ENCODE data around the gene HEY2.
"Not testable (repeated sequence)": the region's sequence is repeated elsewhere in the genome, so short reads cannot be mapped to it uniquely, and the experiment has no call there.

Gene HEY2

DNA sequence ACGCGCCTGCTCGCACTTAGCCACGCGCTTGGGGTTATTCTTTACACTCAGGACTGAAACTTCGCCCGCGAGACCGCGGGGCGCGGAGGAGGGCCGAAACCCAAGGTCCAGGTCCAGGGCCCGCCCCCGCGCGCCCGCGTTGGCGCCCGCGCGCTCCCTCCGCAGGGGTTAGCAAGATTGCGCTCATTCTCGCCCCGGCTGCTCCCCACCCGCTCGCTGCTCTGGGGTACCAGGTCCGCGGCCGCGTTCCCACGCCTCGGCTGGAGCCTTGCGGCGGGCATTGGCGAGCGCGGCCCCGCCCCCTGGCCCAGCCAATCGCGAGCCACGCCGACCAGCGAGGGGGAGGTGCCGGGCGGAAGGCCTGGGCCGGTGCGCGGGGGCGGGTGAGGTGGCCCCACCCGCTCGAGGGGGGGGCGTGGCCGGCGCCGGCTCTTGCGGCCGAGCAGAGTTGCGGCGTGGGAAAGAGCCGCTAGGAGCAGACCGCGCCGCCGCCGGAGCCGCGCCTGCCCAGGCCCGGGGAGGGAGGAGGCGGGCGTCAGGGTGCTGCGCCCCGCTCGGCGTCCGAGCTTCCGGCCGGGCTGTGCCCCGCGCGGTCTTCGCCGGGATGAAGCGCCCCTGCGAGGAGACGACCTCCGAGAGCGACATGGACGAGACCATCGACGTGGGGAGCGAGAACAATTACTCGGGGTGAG is at the start of gene HEY2:
Gene HEY2 (plus strand): TSS at position 460 of the 692 bp plus-strand sequence. CDS start 145 bp downstream, at position 605.
- DNase-seq = no peak

DNA sequence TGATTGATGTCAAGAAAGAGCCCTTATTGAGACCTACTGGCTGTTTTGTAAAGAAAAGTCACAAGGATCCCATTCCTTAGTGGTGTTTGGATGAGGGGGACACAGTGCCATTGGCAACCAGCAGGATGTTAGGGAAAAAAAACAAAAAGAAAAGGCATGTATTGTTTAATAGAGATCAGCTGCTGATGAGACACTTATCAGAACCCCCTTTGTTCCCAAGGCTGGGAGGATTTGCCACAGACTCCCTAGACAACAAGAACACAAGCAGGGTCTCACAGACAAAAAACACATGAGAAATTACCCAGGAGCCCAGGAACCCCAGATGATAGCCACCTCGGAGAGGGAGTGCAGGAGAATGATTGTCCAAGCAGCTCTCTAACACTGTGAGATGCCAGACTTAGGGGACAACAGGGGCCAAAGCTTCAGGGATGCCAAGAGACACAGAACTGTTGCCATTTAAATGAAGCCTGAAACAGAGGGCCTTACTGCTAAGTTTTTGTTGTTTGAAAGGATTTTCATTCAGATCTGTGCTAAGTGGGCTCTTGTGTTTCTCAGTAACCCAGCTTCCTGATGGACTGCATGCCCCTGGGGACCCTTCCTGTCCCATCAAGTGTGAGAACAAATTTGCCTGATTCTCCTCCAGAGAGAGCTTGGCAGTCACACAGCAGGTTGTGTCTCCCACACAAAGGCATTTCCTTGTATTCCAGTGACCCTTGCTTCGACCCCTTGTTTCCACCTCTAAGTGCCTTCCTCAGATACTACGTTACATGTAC is 48.7 kb upstream of the HEY2 start:
- DNase-seq = no peak

DNA sequence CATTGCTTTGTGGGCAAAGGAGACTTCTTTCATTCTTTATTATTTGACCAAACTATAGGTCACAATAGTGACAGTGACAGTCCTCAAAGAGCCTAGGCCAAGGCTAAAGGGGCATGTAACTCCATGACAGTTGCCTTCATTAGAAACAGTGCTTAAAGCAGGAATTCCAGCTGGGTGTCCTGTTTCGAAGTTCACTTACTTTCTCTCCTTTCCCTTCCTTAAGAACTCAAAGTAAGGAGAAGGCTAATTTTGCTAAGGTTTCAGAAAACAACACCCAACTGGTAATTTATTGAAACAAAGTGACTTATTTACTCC is 48.1 kb upstream of the HEY2 start:
- no peak for DNase-seq

DNA sequence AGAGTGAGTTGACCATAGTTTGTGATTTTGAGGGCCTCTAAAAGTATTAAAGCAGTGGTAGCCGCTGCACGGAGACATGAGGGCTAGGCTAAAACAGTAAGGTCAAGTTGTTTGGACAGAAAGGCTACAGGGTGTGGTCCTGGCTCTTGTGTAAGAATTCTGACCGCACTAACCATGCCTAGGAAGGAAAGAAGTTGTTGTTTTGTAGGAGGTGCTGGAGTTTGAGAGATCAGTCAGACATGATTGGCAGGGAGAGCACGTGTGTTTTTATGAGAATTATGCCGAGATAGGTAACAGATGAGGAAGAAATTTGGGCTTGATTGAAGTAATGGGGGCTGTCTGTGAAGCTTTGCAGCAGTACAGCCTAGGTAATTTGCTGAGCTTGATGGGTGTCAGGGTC is 45.5 kb upstream of the HEY2 start:
- not testable (repeated sequence) for DNase-seq

DNA sequence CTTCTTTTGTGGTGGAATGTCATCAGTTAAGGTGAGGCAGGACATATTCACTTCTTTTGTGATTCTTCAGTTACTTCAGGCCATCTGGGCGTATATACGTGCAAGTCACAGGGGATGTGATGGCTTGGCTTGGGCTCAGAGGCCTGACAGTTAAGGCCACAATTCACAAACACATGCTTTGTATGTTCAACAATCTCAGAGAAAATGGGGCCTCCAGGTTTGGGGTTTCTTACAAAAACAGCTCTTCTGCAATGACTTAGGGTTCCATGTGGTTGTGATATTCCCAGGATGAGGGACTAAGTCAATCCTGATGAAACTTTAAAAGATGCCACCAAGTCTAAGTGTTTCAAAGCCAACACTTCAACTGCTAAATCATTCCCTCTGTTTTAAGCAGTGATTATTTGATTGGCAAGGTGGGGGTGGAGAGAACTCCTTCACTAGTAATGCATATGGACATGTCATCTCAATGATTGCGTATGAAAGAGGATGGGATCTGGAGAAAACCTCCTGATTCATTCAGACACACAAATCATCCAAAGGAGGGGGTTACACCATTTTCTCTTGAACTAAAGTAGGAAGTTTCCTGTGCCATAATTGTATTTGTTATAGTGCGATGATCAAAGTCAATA is 41.7 kb upstream of the HEY2 start:
- DNase-seq = no peak

DNA sequence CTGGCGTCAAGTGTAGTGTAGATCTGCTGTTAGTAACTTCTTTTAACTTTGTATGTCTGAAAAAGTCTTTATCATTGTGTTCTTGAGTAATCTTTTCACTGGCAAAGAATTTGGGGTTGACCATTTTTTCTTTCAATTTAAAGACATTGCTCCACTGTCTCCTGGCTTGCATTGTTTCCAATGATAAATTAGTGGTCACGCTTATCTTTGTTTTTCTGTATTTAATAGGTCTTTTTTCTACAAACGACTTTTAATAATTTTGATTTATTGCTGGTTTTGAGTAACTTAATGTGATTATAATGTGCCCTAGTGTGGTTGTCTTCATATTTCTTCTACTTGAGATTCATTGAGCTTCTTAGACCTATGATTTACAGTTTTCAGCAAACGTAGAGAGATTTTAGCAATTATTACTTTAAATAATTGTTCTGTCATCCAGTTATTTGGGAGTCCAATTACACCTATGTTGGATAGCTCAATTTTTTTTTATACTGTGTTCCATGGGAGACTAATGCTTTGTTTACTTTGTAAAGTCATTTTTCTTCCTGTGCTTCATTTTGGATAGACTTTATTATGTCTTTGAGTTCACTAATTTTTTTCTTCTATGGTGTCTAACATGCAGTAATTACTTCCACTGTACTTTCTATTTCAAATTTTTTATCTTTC is 38.3 kb upstream of the HEY2 start:
- no peak for DNase-seq

DNA sequence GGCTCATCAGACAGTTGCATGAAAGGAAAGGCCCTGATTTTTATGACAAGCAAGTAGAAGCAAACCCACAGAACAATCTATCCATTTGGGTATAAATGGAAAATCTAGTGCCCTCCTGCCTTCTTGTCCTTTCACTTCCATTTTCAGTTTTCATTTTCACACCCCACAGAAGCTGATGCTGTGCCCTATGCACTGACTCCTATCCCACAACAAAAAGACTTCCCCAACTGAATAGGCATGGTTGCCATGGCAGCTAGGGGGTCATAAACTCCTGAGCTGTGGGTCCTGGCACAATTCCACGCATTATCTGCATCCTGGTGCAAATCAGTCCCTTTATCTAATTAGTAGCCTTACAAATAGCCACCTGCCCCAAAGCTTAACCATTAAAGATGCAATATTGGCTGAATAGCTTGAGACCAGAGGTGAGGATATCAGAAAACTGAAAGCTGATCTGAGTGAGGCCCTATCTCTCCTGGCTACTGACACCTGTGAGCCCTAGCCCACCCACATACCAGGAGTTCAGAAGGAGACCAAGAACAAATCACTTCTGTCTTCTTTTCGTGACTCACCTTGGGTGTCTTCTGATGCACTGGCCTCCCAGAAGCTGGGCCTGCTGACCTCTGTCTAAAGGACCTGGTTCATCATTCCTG is 34.9 kb upstream of the HEY2 start:
- no peak for DNase-seq

DNA sequence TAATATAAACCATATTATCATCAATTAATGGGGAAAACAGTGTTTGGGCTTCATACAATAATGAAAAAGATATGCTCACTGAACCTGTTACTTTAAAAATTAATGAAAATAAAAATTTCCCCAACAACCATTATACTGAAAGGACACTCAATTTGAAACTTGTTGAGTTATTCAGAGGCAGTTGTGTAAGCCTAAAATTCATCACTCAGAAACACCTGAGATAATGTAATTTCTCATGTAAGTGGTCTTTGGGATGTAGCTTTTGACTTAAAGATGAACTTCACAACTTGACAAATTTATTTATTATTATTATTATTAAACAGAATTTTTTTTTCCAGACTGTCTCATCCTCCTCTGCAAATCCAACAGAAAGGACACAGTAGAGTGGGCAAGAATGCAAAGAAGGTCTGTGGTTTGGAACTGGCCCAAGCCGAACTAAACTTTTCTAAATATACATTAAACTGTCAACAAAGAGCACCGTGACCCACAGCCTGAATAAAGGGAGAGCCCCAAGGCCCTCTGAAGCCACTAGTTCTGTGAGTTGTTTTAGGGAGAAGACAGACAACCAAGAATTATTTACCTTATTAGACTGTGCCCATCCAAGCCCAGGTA is 32.2 kb upstream of the HEY2 start:
- no peak for DNase-seq

DNA sequence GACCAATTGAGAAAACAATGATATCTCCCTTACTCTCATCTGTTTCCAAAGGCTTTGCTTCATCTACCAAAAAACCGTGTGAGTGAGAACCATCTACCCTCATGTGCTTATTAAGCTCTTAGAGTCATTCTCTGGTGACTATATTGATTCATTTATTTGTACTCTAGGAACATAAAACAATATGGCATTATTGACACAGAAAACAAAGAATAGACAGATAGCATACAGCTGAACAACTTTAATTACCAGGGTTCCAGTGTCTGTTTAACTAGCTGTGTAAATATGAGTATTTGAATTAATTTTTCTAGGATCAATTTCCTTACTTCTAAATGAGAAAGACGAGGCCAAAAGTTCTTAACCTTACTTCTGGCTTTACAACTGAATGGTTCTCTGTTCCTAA is 31.3 kb upstream of the HEY2 start:
- DNase-seq = peak; percentile 6

DNA sequence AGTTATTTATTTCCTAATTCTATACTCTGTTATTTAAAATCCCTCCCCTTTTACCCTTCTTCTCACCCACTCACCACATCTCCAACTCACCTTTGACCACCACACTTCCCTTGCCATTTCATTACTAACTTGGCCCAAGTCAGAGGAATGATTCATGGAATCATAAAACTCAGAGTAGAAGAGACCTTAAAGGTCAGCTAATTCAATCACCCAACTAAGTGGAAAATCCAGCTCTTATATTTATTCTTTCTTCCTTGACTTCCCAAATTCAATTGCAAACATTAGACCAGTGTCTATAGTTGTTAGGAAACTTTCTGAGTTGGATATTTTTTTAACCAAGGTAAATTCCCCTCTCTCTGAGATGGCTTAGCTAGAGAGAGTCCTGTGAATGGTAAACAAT is 26.5 kb upstream of the HEY2 start:
- no peak for DNase-seq

DNA sequence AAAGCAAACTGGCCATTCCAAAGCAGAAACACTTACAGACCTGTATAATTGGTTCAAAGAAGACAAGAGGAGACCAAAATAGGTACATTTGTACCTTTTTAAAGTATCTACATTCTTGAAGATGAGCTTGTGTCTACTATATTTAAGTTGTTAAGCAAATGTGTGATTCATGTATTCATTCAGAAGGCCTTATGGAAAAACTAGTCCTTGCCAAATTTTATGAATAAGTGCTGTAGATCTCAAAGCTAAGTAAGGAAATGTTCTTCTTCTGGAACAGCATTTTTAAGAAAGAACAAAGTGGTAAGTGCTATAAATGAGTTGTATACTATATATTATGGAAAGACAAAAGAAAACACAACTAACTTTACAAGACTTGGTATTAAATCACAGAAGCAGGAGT is 22.2 kb upstream of the HEY2 start:
- no peak for DNase-seq

DNA sequence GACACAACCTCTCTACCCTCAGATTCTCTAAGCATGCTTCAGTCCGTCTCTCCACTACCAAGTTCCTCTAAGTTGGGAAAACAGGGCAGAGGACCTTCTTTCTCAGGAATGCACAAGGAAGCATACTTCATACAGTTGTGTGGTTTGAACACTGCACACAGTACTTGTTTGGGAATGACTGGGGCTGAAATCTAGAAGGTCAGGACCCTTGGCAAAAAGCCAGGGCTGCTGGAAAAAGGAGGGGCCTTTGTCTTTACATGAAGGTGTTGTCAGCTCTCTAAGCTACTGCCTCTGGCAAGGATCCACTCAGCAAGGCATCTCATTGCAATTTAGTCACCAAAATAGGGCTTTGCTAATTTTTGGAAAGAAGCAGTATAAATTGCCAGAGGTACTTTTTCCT is 20.7 kb upstream of the HEY2 start:
- no peak for DNase-seq

DNA sequence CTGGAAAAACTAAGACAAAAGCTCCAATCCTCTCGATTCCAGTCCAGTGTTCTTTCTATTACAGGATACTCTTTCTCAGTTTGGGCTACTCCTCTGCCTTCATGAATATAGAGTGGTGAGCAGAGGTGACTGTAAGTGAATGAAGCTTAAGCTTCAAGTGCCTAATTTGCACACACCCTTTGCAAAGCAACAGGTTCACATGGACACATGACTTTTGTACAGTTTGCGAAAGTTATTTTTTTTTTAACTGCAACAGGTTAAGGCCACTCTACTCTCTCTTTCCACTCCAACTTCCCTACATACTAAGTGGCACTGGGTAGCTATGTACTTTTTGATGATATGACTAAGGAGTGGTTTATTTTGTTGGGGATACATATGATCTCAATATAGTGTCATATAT is 19.4 kb upstream of the HEY2 start:
- DNase-seq = no peak

DNA sequence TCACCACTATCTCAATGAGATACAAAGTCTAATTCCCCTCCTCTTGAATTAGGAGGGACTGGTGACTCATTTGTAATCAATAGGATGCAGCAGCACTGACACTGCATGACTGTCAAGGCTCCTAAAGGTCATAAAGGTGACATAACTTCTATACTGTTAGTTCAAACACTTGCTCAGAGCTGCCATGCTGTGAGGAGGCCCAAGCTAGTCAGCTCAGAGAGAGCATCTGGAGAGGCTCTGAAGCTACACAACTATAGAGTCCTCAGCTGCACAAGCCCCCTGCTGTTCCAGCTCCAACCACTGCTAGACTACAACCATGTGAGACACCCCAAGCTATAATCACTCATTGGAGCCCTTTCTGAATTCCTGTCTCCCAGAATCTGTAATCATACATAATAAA is 17.0 kb upstream of the HEY2 start:
- no peak for DNase-seq

DNA sequence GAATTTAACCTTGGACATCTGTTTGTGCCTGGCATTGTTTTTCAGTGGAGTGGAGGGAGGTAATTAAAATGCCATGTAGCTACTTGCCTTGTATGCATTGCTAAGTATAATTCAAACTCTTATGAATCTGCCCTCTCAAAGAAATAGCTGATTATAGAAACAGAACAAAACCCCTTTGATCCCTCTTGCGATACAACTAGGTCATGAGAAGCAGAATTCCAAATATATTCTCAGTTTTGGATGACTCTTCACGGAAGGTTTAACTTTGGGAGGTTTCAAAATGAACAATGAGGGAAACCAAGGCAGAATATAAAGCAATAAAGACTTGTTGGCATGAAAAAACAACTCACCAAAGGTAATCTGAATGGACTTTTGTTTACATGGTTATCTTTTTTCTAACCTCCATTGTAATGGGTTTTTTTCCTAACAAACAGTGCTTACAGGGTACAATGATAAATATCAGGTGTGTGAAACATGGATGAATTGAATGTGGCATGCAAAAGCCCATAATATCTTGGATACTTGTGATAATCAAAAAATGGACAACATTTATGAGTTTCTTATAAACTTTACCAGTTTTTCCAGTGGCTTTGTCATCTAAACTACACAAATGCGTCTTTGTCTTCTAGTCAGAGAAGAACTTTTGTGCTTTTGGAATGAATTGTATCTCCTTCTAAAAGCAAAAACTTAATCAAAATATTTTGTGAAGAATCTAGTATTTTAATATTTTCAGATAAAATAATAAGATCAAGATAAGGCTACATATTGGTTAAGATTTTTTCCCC is 15.7 kb upstream of the HEY2 start:
- no peak for DNase-seq

DNA sequence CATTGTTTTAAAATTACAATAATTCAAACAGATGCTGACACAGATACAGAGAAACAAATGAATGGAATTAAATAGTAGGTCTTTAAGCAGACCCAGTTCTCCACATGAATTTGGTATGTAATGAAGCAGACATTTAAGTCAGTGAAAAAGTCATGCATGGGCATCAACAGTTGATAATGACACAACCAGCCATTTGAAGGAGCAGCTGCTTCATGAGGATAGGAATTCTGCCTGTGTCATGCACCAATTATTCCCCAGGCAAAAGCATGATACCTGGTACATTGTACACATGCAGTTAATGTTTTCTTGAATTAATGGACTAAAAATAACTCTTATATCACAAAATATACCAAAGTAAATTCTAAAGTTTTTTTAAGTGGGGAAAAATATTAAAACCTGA is 11.2 kb upstream of the HEY2 start:
- DNase-seq = no peak

DNA sequence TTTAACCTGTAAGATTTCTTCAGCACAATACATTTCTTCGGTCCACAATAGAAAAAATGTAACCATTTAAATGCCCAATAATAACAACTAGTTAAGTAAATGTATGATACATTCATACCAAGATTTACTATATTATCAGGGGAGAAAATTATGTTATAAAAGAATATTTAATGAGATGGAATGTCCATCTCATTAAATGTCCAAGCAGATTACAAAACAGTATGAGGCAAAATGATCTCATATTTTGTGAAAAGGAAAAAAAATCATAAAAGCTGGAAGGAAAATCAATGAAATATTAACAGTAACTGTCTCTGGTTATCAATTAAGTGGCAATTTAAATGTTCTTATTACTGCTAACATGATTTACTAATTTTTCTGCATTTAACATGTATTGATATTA is 10.1 kb upstream of the HEY2 start:
- no peak for DNase-seq

DNA sequence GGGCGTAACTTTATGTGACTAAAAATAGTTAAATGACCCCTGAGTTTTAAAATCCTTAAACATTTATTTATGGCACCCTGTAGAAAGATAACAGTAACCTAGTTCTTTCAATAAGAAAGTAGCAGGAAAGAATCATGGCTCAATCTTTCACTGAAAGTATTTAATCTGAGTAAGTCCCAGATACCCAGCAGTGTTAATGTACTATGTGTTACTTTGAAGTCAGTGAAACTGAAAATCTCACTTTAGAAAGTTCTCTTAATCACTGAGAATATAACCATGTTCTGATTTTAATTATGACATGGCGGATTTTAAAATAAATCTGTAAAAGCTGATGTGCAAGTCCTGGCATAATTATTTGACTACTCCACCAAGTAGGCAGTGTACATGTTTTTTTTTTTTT is 8.1 kb upstream of the HEY2 start:
- no peak for DNase-seq

DNA sequence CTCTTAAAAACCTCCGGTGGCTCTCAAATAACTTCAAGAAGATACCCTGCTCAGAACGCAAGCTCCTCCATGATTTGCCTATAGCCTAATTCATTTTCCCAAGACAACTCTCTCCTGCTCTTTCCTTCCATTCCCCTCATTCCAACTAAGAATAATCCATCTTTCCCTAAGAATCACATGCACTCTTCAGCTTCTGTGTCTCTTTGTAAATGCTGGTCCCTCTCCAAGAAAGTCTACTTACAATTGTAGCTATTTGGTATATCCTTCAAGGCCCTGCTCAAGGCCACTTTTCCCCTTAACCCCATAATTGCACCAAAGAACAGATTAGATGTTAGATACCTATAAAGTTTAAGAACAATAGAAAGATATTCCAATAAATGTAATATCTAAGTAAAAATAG is 7.4 kb upstream of the HEY2 start:
- no peak for DNase-seq

DNA sequence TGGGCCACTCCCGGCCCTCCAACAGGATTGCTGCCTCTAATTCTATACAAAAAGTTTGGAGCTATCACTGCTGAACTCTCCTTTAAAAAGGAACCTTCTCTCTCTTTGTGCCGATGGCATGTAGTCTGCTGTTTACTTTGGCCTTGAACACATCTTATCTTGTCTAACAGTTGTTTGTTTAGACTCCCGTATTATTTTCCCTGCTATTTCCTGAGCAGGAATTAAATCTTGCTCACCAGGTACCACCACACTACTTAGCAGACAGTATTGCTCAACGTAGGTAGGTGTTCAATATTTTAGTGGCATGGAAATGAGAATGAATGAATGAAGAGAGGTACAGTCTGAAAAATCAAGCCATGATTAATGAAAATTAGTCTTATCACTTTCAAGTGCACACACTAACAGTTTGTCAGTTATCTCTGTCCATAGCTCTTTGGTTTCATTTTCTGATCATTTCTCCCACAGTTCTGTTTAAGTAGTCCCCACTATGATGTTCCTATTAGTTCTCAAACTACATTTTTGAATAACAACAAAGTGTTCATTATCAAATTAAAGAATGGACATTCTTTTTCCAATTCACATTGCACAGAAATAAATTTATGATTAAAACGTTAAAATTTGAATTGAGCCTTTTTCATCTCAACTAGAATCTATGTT is 6.8 kb upstream of the HEY2 start:
- DNase-seq = no peak

DNA sequence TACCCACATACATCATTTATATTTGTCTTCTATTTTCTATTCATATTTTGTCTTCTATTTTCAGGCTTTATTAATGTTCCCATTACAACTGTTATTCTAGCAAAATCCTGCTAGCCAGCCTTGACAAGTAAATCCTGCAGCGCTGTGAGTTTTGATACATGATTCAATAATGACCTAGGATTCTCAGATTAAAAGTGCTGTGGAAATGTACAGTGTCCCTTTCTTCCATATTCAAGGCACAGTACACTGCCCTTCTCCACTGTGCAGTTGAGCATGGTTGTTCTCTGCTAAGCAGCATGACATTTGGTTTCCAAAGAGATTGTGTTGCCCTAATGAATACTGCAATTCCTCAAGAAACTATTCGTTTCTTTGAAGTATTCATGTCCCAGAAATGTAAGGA is 5.8 kb upstream of the HEY2 start:
- DNase-seq = no peak
